GM19240 (cell line): Measurements from ENCODE around the gene TMCO6.
"Not testable (repeated sequence)": the region's sequence is repeated elsewhere in the genome, so short reads cannot be mapped to it uniquely, and the experiment has no call there.

Source experiments
- DNase-seq: peaks from one replicate; pipeline ENCODE4 v3.0.0; 2011; ENCODE audit warnings: low spot score; ENCODE audit not compliant: insufficient read length

The TMCO6 gene

GRCh38 chr5:140639148-140639981 is at the start of gene TMCO6:
TSS of gene TMCO6 (plus strand) at chr5:140639451. CDS start at chr5:140639528, 77 bp downstream.
- DNase-seq, result peak; percentile 90

GRCh38 chr5:140590861-140591260 is 48.4 kb upstream of the TMCO6 start:
- no peak for DNase-seq

- DNase-seq, result no peak
These were observed 47.4 kb upstream of the TMCO6 start for GRCh38 chr5:140591747-140592372.

GRCh38 chr5:140593070-140593469 is 46.2 kb upstream of the TMCO6 start:
- not testable (repeated sequence) for DNase-seq

- no peak for DNase-seq
These were observed 45.1 kb upstream of the TMCO6 start for GRCh38 chr5:140594169-140594568.

GRCh38 chr5:140595538-140596300 is 43.5 kb upstream of the TMCO6 start:
- no peak for DNase-seq

- DNase-seq, result no peak
These were observed 42.9 kb upstream of the TMCO6 start for GRCh38 chr5:140596321-140596741.

- DNase-seq, result no peak
These were observed 40.4 kb upstream of the TMCO6 start for GRCh38 chr5:140598836-140599235.

- DNase-seq, result no peak
These were observed 39.2 kb upstream of the TMCO6 start for GRCh38 chr5:140600096-140600495.

GRCh38 chr5:140602147-140602546 is 37.1 kb upstream of the TMCO6 start:
- no peak for DNase-seq

GRCh38 chr5:140603446-140603698 is 35.9 kb upstream of the TMCO6 start:
- DNase-seq, result not testable (repeated sequence)

GRCh38 chr5:140603734-140604133 is 35.5 kb upstream of the TMCO6 start:
- no peak for DNase-seq

GRCh38 chr5:140605879-140606278 is 33.4 kb upstream of the TMCO6 start:
- no peak for DNase-seq

- no peak for DNase-seq
These were observed 32.2 kb upstream of the TMCO6 start for GRCh38 chr5:140607031-140607430.

- no peak for DNase-seq
These were observed 30.5 kb upstream of the TMCO6 start for GRCh38 chr5:140608722-140609121.

GRCh38 chr5:140609126-140609525 is 30.1 kb upstream of the TMCO6 start:
- no peak for DNase-seq

- DNase-seq, result no peak
These were observed 28.2 kb upstream of the TMCO6 start for GRCh38 chr5:140611020-140611521.

- no peak for DNase-seq
These were observed 16.9 kb upstream of the TMCO6 start for GRCh38 chr5:140622301-140622700.

GRCh38 chr5:140623061-140623460 is 16.2 kb upstream of the TMCO6 start:
- DNase-seq, result not testable (repeated sequence)

- DNase-seq, result not testable (repeated sequence)
These were observed 14.4 kb upstream of the TMCO6 start for GRCh38 chr5:140624886-140625285.

GRCh38 chr5:140627972-140628371 is 11.3 kb upstream of the TMCO6 start:
- no peak for DNase-seq

- DNase-seq, result no peak
These were observed 10.5 kb upstream of the TMCO6 start for GRCh38 chr5:140628711-140629110.
